ENCODE data around the gene OLA1.

Gene OLA1

GRCh38 chr2:174071321-174071720 is 177.0 kb downstream of the OLA1 start:
- in situ Hi-C loops (cut with HindIII; ENCODE audit: low sequenced_read_pairs), result no loop called here

GRCh38 chr2:174070281-174070680 is 178.1 kb downstream of the OLA1 start:
- in situ Hi-C loops (cut with HindIII; ENCODE audit: low sequenced_read_pairs), result no loop called here

- in situ Hi-C loops (cut with HindIII; ENCODE audit: low sequenced_read_pairs), result no loop called here
Observed at GRCh38 chr2:174067815-174068214, 180.5 kb downstream of the OLA1 start.

- in situ Hi-C loops (cut with HindIII; ENCODE audit: low sequenced_read_pairs), result no loop called here
Observed at GRCh38 chr2:174066871-174067270, 181.5 kb downstream of the OLA1 start.

- in situ Hi-C loops (cut with HindIII; ENCODE audit: low sequenced_read_pairs), result no loop called here
Observed at GRCh38 chr2:174063492-174064092, 184.7 kb downstream of the OLA1 start.

- in situ Hi-C loops (cut with HindIII; ENCODE audit: low sequenced_read_pairs), result no loop called here
Observed at GRCh38 chr2:174062934-174063333, 185.4 kb downstream of the OLA1 start.

GRCh38 chr2:174059884-174060244 is 188.5 kb downstream of the OLA1 start:
- in situ Hi-C loops (cut with HindIII; ENCODE audit: low sequenced_read_pairs), result no loop called here

GRCh38 chr2:174059178-174059883 is 189.0 kb downstream of the OLA1 start:
- in situ Hi-C loops (cut with HindIII; ENCODE audit: low sequenced_read_pairs), result no loop called here

- in situ Hi-C loops (cut with HindIII; ENCODE audit: low sequenced_read_pairs), result no loop called here
Observed at GRCh38 chr2:174058456-174058855, 189.9 kb downstream of the OLA1 start.

GRCh38 chr2:174058026-174058425 is 190.3 kb downstream of the OLA1 start:
- in situ Hi-C loops (cut with HindIII; ENCODE audit: low sequenced_read_pairs), result no loop called here

GRCh38 chr2:174054926-174055325 is 193.4 kb downstream of the OLA1 start:
- in situ Hi-C loops (cut with HindIII; ENCODE audit: low sequenced_read_pairs), result no loop called here

- in situ Hi-C loops (cut with HindIII; ENCODE audit: low sequenced_read_pairs), result no loop called here
Observed at GRCh38 chr2:174053355-174054151, 194.8 kb downstream of the OLA1 start.

GRCh38 chr2:174052584-174052976 is 195.8 kb downstream of the OLA1 start:
- in situ Hi-C loops (cut with HindIII; ENCODE audit: low sequenced_read_pairs), result no loop called here

GRCh38 chr2:174051741-174052583 is 196.4 kb downstream of the OLA1 start:
- in situ Hi-C loops (cut with HindIII; ENCODE audit: low sequenced_read_pairs), result no loop called here

GRCh38 chr2:174051068-174051467 is 197.3 kb downstream of the OLA1 start:
- in situ Hi-C loops (cut with HindIII; ENCODE audit: low sequenced_read_pairs), result no loop called here

- in situ Hi-C loops (cut with HindIII; ENCODE audit: low sequenced_read_pairs), result loop anchor here (5.0 kb wide), 1 partner anchor 32 kb away; no protein-coding TSS in a partner anchor
Observed at GRCh38 chr2:174049895-174050294, 198.4 kb downstream of the OLA1 start.

GRCh38 chr2:174048243-174048642 is 200.1 kb downstream of the OLA1 start:
- in situ Hi-C loops (cut with HindIII; ENCODE audit: low sequenced_read_pairs), result loop anchor here (5.0 kb wide), 1 partner anchor 34 kb away; no protein-coding TSS in a partner anchor

GRCh38 chr2:174047746-174048145 is 200.6 kb downstream of the OLA1 start:
- in situ Hi-C loops (cut with HindIII; ENCODE audit: low sequenced_read_pairs), result loop anchor here (5.0 kb wide), 1 partner anchor 35 kb away; no protein-coding TSS in a partner anchor

- in situ Hi-C loops (cut with HindIII; ENCODE audit: low sequenced_read_pairs), result loop anchor here (5.0 kb wide), 1 partner anchor 36 kb away; no protein-coding TSS in a partner anchor
Observed at GRCh38 chr2:174046172-174046571, 202.2 kb downstream of the OLA1 start.

GRCh38 chr2:174044556-174044955 is 203.8 kb downstream of the OLA1 start:
- in situ Hi-C loops (cut with HindIII; ENCODE audit: low sequenced_read_pairs), result no loop called here

GRCh38 chr2:174040417-174040701 is 208.0 kb downstream of the OLA1 start:
- in situ Hi-C loops (cut with HindIII; ENCODE audit: low sequenced_read_pairs), result no loop called here

Measured in DLD1 (cell line).